T-helper 1 cell (primary cell): ENCODE measurements around the gene HHLA2.
A peak's percentile ranks its signal among the peaks of the same experiment; 100 is the strongest.
"Not testable (repeated sequence)": the region's sequence is repeated elsewhere in the genome, so short reads cannot be mapped to it uniquely, and the experiment has no call there.

Experiments used
- DNase-seq, 5 donors: peaks; one replicate each; pipeline ENCODE4 v3.0.0-alpha.2; 2012 to 2020
- total RNA-seq, 4 donors: gene quantifications; one replicate each; lab custom pipeline; 2026; lab: John Stamatoyannopoulos, UW

Gene HHLA2
- total RNA-seq: 0.59 to 1.9 (median 1.1) reads per million in 4 donors

- DNase-seq: peak in 1 of 5 donors; percentile 78
Measured at GRCh38 chr3:108296239-108296638, at the start of gene HHLA2. Gene HHLA2, plus strand, starts transcription at chr3:108296548. Its CDS starts 55,266 bp downstream, at chr3:108351814.

- DNase-seq: no peak
Measured at GRCh38 chr3:108250626-108251025, 45.7 kb upstream of the HHLA2 start.

- no peak for DNase-seq
Measured at GRCh38 chr3:108251265-108251664, 45.1 kb upstream of the HHLA2 start.

GRCh38 chr3:108251844-108252243 lies 44.5 kb upstream of the HHLA2 start:
- DNase-seq: no peak

GRCh38 chr3:108255131-108255530 lies 41.2 kb upstream of the HHLA2 start:
- DNase-seq: no peak

GRCh38 chr3:108264534-108265298 lies 31.6 kb upstream of the HHLA2 start:
- DNase-seq: not testable (repeated sequence)

- not testable (repeated sequence) for DNase-seq
Measured at GRCh38 chr3:108268235-108268634, 28.1 kb upstream of the HHLA2 start.

- DNase-seq: no peak
Measured at GRCh38 chr3:108271626-108272025, 24.7 kb upstream of the HHLA2 start.

- DNase-seq: not testable (repeated sequence)
Measured at GRCh38 chr3:108279066-108279465, 17.3 kb upstream of the HHLA2 start.

GRCh38 chr3:108280476-108280875 lies 15.9 kb upstream of the HHLA2 start:
- DNase-seq: no peak

GRCh38 chr3:108281670-108282069 lies 14.7 kb upstream of the HHLA2 start:
- no peak for DNase-seq

GRCh38 chr3:108283006-108283405 lies 13.3 kb upstream of the HHLA2 start:
- no peak for DNase-seq

- no peak for DNase-seq
Measured at GRCh38 chr3:108283989-108284388, 12.4 kb upstream of the HHLA2 start.

- DNase-seq: no peak
Measured at GRCh38 chr3:108285176-108285575, 11.2 kb upstream of the HHLA2 start.

- DNase-seq: no peak
Measured at GRCh38 chr3:108287146-108287545, 9.2 kb upstream of the HHLA2 start.

- not testable (repeated sequence) for DNase-seq
Measured at GRCh38 chr3:108288193-108288592, 8.2 kb upstream of the HHLA2 start.

GRCh38 chr3:108289159-108289558 lies 7.2 kb upstream of the HHLA2 start:
- DNase-seq: no peak

- no peak for DNase-seq
Measured at GRCh38 chr3:108292450-108292849, 3.9 kb upstream of the HHLA2 start.

- peak in 1 of 5 donors; percentile 83 for DNase-seq
Measured at GRCh38 chr3:108292905-108293328, 3.4 kb upstream of the HHLA2 start.

GRCh38 chr3:108293858-108294257 lies 2.5 kb upstream of the HHLA2 start:
- peak in 1 of 5 donors; percentile 79 for DNase-seq

- DNase-seq: no peak
Measured at GRCh38 chr3:108295421-108296175, 750 bp upstream of the HHLA2 start.

- DNase-seq: no peak
Measured at GRCh38 chr3:108297647-108298046, 1.3 kb downstream of the HHLA2 start.

GRCh38 chr3:108298056-108298455 lies 1.7 kb downstream of the HHLA2 start:
- DNase-seq: no peak
